ENCODE measurements around the gene NFRKB.
"Not testable (repeated sequence)": the region's sequence is repeated elsewhere in the genome, so short reads cannot be mapped to it uniquely, and the experiment has no call there.

The NFRKB gene

GRCh38 chr11:129888451-129888850, 6.9 kb downstream of the NFRKB start:
- DNase-seq = peak; percentile 33

- no peak for DNase-seq
Observed at GRCh38 chr11:129885381-129885780, 10.0 kb downstream of the NFRKB start.

- no peak for DNase-seq
Observed at GRCh38 chr11:129884581-129884980, 10.8 kb downstream of the NFRKB start.

GRCh38 chr11:129881570-129882170, 13.7 kb downstream of the NFRKB start:
- peak; percentile 21 for DNase-seq

GRCh38 chr11:129880311-129880710, 15.1 kb downstream of the NFRKB start:
- no peak for DNase-seq

- no peak for DNase-seq
Observed at GRCh38 chr11:129871914-129872313, 23.5 kb downstream of the NFRKB start.

GRCh38 chr11:129868626-129869025, 26.8 kb downstream of the NFRKB start:
- DNase-seq = not testable (repeated sequence)

- DNase-seq = no peak
Observed at GRCh38 chr11:129866311-129866710, 29.1 kb downstream of the NFRKB start.

- no peak for DNase-seq
Observed at GRCh38 chr11:129865701-129866100, 29.7 kb downstream of the NFRKB start.

- DNase-seq = no peak
Observed at GRCh38 chr11:129864811-129865210, 30.6 kb downstream of the NFRKB start.

- DNase-seq = no peak
Observed at GRCh38 chr11:129861702-129862522, 33.5 kb downstream of the NFRKB start.

GRCh38 chr11:129856036-129856435, 39.3 kb downstream of the NFRKB start:
- no peak for DNase-seq

- no peak for DNase-seq
Observed at GRCh38 chr11:129855086-129855485, 40.3 kb downstream of the NFRKB start.

- no peak for DNase-seq
Observed at GRCh38 chr11:129854232-129854805, 41.1 kb downstream of the NFRKB start.

- peak; percentile 92 for DNase-seq
Observed at GRCh38 chr11:129853518-129854231, 41.7 kb downstream of the NFRKB start.

GRCh38 chr11:129852125-129852740, 43.1 kb downstream of the NFRKB start:
- DNase-seq = no peak

- no peak for DNase-seq
Observed at GRCh38 chr11:129849447-129850130, 45.8 kb downstream of the NFRKB start.

- not testable (repeated sequence) for DNase-seq
Observed at GRCh38 chr11:129847361-129847760, 48.0 kb downstream of the NFRKB start.

- peak; percentile 73 for DNase-seq
Observed at GRCh38 chr11:129846508-129847335, 48.7 kb downstream of the NFRKB start.
